K562 (cell line): ENCODE results near the gene KMT2E. TPM values are rescaled to one million over a fixed set of nuclear protein-coding genes. Genes with fewer than 3 reads are reported as not detected.

Experiments used
- DNMT1 ChIP-seq: fragments of 450-650 bp; IDR thresholded peaks from 2 replicates; pipeline ENCODE4 v1.6.1; 2016; ENCODE audit warnings: antibody characterized with exemption, mild to moderate bottlenecking
- NFYB ChIP-seq: IDR thresholded peaks from 2 replicates; pipeline ENCODE4 v1.6.1; 2011; ENCODE audit warnings: mild to moderate bottlenecking, moderate library complexity; ENCODE audit not compliant: insufficient read length; ENCODE audit errors: extremely low read depth
- PRMT5 ChIP-seq: sonication (generic); formaldehyde crosslinking; IDR thresholded peaks from 2 replicates; pipeline ENCODE4 v1.5.0; 2020; ENCODE audit warnings: missing genetic modification reagents
- SMAD4 ChIP-seq: fragments of 250-450 bp; sonication (Bioruptor Pico); conservative IDR thresholded peaks from 2 replicates; pipeline ENCODE4 v1.8.0; 2021; ENCODE audit warnings: inconsistent platforms, mild to moderate bottlenecking, moderate library complexity
- ZFP36 ChIP-seq: fragments of 150-350 bp; IDR thresholded peaks from 2 replicates; pipeline ENCODE4 v1.6.1; 2018; ENCODE audit warnings: low read length, low read depth; ENCODE audit not compliant: partially characterized antibody
- ZNF134 ChIP-seq: fragments of 250-450 bp; sonication (Bioruptor Pico); conservative IDR thresholded peaks from 2 replicates; pipeline ENCODE4 v1.4.0; 2020
- ZNF217 ChIP-seq: sonication (generic); formaldehyde crosslinking; IDR thresholded peaks from 2 replicates; pipeline ENCODE4 v1.8.0; 2022; ENCODE audit warnings: mild to moderate bottlenecking, missing genetic modification reagents
- ZNF324 ChIP-seq: fragments of 250-450 bp; sonication (Bioruptor Pico); IDR thresholded peaks from 2 replicates; pipeline ENCODE4 v1.4.0; 2020; ENCODE audit warnings: mild to moderate bottlenecking
- ZNF696 ChIP-seq: fragments of 250-450 bp; sonication (Bioruptor Pico); conservative IDR thresholded peaks from 2 replicates; pipeline ENCODE4 v1.4.0; 2020; ENCODE audit warnings: mild to moderate bottlenecking, moderate library complexity
- ZNF778 ChIP-seq: fragments of 450-650 bp; formaldehyde crosslinking; IDR thresholded peaks from 2 replicates; pipeline ENCODE4 v1.4.0; 2020; ENCODE audit warnings: mild to moderate bottlenecking, moderate library complexity
- polyA plus RNA-seq, 8 experiments: library from polyadenylated mRNA; depleted of rRNA in 4 of 8; stranded (reverse) in 5 of 8; unstranded in 3 of 8; fragments of >200 nt; fragmentation: Nextera tagmentation in 2 of 8; fragmentation: Illumina TruSeq in 1 of 8; extraction: Ambion mirVana in 2 of 8; extraction: Trizol in 1 of 8; gene quantifications; 2 replicates each; pipeline versions ENCODE4 v1.2.1 to v1.2.3, GENCODE V29; 2011 to 2014; ENCODE audit warnings: inconsistent platforms in 1 of 8, missing spikeins in 1 of 8
- total RNA-seq, 7 experiments: library from RNA; depleted of rRNA in 6 of 7; stranded (reverse); fragments of >200 nt in 6 of 7; fragmentation: Illumina TruSeq in 2 of 7; extraction: Trizol in 2 of 7; gene quantifications; 2 replicates each; pipeline versions ENCODE4 v1.2.1 to v1.2.3, GENCODE V29; 2011 to 2021; ENCODE audit warnings: low replicate concordance in 1 of 7
- TF ChIP-seq, protein P1 (sequence below): fragments of 450-650 bp; IDR thresholded peaks from 2 replicates; pipeline ENCODE4 v1.6.1; 2016; ENCODE audit warnings: mild to moderate bottlenecking, moderate library complexity
- TF ChIP-seq, protein P2 (sequence below): fragments of 450-650 bp; formaldehyde crosslinking; IDR thresholded peaks from 2 replicates; pipeline ENCODE4 v1.4.0; 2020; ENCODE audit warnings: mild to moderate bottlenecking, moderate library complexity
- TF ChIP-seq, protein P3 (sequence below): fragments of 250-450 bp; sonication (Bioruptor Pico); IDR thresholded peaks from 2 replicates; pipeline ENCODE4 v1.8.0; 2021; ENCODE audit warnings: mild to moderate bottlenecking, moderate library complexity

Gene KMT2E
- total and polyA plus RNA-seq, 9 of the 15 experiments (the other 6 are each of a cell fraction or from before 2014, with no cell fraction given), result 8.9 to 55.3 (median 38.1) TPM

DNA sequence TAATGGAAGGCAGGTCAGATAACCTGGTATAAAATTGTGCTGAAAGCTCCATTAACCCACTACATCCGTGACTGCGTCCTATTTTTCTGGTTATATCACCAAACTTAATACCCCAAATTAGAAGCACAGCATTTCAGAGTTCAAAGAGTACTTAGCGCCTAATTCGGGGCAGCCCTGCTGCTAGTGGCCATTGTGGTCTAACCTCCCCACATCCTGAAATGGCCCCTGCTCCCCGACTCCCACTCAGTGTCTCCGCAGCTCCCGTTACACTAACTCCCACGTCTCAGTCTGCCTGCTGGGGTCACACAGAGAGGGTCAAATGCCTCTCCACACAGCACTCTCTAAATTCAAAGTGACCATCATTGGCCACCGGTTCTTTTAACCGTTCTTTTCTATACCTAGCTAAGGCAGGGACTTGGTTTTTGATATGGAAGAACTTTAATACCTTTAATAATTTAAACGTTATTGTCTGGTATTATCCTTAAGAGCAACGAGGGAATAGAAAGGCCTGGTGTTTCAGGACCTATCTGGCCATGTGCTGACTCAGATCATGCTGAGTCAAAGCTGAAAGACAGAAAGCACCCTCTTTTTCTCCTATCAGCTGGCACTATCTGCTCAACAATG is 117.1 kb downstream of the KMT2E start (continued):
- TF ChIP-seq, protein P1, sequence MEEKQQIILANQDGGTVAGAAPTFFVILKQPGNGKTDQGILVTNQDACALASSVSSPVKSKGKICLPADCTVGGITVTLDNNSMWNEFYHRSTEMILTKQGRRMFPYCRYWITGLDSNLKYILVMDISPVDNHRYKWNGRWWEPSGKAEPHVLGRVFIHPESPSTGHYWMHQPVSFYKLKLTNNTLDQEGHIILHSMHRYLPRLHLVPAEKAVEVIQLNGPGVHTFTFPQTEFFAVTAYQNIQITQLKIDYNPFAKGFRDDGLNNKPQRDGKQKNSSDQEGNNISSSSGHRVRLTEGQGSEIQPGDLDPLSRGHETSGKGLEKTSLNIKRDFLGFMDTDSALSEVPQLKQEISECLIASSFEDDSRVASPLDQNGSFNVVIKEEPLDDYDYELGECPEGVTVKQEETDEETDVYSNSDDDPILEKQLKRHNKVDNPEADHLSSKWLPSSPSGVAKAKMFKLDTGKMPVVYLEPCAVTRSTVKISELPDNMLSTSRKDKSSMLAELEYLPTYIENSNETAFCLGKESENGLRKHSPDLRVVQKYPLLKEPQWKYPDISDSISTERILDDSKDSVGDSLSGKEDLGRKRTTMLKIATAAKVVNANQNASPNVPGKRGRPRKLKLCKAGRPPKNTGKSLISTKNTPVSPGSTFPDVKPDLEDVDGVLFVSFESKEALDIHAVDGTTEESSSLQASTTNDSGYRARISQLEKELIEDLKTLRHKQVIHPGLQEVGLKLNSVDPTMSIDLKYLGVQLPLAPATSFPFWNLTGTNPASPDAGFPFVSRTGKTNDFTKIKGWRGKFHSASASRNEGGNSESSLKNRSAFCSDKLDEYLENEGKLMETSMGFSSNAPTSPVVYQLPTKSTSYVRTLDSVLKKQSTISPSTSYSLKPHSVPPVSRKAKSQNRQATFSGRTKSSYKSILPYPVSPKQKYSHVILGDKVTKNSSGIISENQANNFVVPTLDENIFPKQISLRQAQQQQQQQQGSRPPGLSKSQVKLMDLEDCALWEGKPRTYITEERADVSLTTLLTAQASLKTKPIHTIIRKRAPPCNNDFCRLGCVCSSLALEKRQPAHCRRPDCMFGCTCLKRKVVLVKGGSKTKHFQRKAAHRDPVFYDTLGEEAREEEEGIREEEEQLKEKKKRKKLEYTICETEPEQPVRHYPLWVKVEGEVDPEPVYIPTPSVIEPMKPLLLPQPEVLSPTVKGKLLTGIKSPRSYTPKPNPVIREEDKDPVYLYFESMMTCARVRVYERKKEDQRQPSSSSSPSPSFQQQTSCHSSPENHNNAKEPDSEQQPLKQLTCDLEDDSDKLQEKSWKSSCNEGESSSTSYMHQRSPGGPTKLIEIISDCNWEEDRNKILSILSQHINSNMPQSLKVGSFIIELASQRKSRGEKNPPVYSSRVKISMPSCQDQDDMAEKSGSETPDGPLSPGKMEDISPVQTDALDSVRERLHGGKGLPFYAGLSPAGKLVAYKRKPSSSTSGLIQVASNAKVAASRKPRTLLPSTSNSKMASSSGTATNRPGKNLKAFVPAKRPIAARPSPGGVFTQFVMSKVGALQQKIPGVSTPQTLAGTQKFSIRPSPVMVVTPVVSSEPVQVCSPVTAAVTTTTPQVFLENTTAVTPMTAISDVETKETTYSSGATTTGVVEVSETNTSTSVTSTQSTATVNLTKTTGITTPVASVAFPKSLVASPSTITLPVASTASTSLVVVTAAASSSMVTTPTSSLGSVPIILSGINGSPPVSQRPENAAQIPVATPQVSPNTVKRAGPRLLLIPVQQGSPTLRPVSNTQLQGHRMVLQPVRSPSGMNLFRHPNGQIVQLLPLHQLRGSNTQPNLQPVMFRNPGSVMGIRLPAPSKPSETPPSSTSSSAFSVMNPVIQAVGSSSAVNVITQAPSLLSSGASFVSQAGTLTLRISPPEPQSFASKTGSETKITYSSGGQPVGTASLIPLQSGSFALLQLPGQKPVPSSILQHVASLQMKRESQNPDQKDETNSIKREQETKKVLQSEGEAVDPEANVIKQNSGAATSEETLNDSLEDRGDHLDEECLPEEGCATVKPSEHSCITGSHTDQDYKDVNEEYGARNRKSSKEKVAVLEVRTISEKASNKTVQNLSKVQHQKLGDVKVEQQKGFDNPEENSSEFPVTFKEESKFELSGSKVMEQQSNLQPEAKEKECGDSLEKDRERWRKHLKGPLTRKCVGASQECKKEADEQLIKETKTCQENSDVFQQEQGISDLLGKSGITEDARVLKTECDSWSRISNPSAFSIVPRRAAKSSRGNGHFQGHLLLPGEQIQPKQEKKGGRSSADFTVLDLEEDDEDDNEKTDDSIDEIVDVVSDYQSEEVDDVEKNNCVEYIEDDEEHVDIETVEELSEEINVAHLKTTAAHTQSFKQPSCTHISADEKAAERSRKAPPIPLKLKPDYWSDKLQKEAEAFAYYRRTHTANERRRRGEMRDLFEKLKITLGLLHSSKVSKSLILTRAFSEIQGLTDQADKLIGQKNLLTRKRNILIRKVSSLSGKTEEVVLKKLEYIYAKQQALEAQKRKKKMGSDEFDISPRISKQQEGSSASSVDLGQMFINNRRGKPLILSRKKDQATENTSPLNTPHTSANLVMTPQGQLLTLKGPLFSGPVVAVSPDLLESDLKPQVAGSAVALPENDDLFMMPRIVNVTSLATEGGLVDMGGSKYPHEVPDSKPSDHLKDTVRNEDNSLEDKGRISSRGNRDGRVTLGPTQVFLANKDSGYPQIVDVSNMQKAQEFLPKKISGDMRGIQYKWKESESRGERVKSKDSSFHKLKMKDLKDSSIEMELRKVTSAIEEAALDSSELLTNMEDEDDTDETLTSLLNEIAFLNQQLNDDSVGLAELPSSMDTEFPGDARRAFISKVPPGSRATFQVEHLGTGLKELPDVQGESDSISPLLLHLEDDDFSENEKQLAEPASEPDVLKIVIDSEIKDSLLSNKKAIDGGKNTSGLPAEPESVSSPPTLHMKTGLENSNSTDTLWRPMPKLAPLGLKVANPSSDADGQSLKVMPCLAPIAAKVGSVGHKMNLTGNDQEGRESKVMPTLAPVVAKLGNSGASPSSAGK, result peak; percentile 92
- no peak for TF ChIP-seq ZNF696 (CRISPR knock-in tag)
- TF ChIP-seq PRMT5 (CRISPR knock-in tag), result no peak
- no peak for TF ChIP-seq NFYB
- peak; percentile 27 for TF ChIP-seq ZFP36
- no peak for TF ChIP-seq ZNF134 (CRISPR knock-in tag)
- no peak for TF ChIP-seq DNMT1
- TF ChIP-seq, protein P2, sequence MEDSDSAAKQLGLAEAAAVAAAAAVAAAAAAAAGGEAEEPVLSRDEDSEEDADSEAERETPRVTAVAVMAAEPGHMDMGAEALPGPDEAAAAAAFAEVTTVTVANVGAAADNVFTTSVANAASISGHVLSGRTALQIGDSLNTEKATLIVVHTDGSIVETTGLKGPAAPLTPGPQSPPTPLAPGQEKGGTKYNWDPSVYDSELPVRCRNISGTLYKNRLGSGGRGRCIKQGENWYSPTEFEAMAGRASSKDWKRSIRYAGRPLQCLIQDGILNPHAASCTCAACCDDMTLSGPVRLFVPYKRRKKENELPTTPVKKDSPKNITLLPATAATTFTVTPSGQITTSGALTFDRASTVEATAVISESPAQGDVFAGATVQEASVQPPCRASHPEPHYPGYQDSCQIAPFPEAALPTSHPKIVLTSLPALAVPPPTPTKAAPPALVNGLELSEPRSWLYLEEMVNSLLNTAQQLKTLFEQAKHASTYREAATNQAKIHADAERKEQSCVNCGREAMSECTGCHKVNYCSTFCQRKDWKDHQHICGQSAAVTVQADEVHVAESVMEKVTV (CRISPR knock-in tag), result peak; percentile 25; the same call in 1 of the 2 replicates
- TF ChIP-seq, protein P3, sequence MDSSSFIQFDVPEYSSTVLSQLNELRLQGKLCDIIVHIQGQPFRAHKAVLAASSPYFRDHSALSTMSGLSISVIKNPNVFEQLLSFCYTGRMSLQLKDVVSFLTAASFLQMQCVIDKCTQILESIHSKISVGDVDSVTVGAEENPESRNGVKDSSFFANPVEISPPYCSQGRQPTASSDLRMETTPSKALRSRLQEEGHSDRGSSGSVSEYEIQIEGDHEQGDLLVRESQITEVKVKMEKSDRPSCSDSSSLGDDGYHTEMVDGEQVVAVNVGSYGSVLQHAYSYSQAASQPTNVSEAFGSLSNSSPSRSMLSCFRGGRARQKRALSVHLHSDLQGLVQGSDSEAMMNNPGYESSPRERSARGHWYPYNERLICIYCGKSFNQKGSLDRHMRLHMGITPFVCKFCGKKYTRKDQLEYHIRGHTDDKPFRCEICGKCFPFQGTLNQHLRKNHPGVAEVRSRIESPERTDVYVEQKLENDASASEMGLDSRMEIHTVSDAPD, result no peak
- TF ChIP-seq ZNF778 (CRISPR knock-in tag), result no peak
- peak; percentile 92 for TF ChIP-seq SMAD4
- no peak for TF ChIP-seq ZNF217 (CRISPR knock-in tag)
- TF ChIP-seq ZNF324, result no peak
